ENCODE results near the gene ZNF774. TPM values are rescaled to one million over a fixed set of nuclear protein-coding genes. Genes with fewer than 3 reads are reported as not detected.

The ZNF774 gene
- total and polyA plus RNA-seq, 2 of the 8 experiments (the other 6 are each of a cell fraction or from before 2014, with no cell fraction given) = 0.82 to 2.6 TPM

DNA sequence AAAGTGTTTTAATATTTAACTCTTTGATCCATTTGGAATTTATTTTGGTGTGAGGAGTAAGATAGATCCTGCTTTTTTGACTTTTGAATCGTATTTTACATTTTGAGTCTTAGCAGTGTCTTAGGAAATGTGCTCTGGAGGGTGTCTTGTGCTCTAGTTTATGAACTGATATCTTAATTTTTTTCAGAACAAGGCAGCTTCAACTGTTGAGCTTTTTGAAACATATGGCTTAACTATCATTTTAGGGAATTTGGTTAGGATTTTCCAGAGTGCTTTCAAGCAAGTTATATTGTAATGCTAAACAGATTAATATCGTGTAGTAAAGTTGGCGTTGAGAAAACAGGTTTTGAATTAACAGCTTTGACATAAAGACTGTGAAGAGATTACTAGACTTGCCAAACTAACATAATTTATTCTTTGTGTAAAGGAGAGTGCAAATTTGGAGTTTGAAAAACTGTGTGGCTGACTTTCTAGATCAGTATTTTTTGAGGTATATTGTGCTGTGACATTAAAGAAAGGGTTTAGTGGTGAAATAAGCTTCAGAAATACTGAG is 53.0 kb downstream of the ZNF774 start:
- H3K4me2 ChIP-seq (ENCODE audit: insufficient read depth in 1 of 2, low read depth in 2 of 2, low read length in 2 of 2) = no peak overlapping the region
- H3K18ac ChIP-seq (ENCODE audit: extremely low read depth, low read length) = no peak overlapping the region
- no peak overlapping the region for H2BK20ac ChIP-seq (ENCODE audit: low read length)
- FAIRE-seq = no peak
- 62% methylated on average over 3 of the region's 3 CpGs; no CpG with 5 or more reads in 1 of the 2 experiments for WGBS, 2 experiments (ENCODE audit: extremely low coverage in 1 of 2, insufficient coverage in 1 of 2, insufficient read length in 1 of 2, insufficient replicate concordance in 2 of 2, low coverage in 1 of 2, low lambda C conversion rate in 2 of 2, missing lambda C conversion rate in 1 of 2)
- H4K5ac ChIP-seq (ENCODE audit: insufficient read length, low read depth, low read length) = no peak overlapping the region
- H3K9me3 ChIP-seq (ENCODE audit: insufficient read depth in 2 of 2, low read depth in 1 of 2, low read length in 1 of 2) = peaks cover 0 to 2% of the 10 kb centered on the region in 2 experiments; a peak in 1 of 4 replicates
- H3K4ac ChIP-seq (replicated peaks; ENCODE audit: insufficient read length, low read depth, low read length) = no peak overlapping the region
- no peak overlapping the region for H3K23ac ChIP-seq (ENCODE audit: insufficient read length)
- H3K79me2 ChIP-seq (ENCODE audit: control insufficient read depth in 1 of 2, insufficient read depth in 2 of 2, low read length in 2 of 2) = peaks cover 22 to 93% of the 10 kb centered on the region in 2 experiments
- CTCF ChIA-PET (ENCODE audit: partially characterized antibody) = interaction anchor here (0.6 to 1.2 kb wide), 5 partner anchors 9 to 85 kb away, joined by 3 to 5 read pairs (median 3); no protein-coding TSS in a partner anchor
- H3K4me1 ChIP-seq (replicated peaks in 1 of 4; ENCODE audit: control insufficient read depth in 3 of 4, insufficient read depth in 4 of 4, low read length in 3 of 4) = peaks cover 12 to 25% (median 17%) of the 10 kb centered on the region in 4 experiments
- no peak overlapping the region for H4K8ac ChIP-seq (ENCODE audit: extremely low read depth, insufficient read depth, low read length)
- H3K27ac ChIP-seq (ENCODE audit: low read depth, low read length) = no peak overlapping the region
- no peak overlapping the region for H4K91ac ChIP-seq (replicated peaks; ENCODE audit: insufficient read length, low read length)
- no peak overlapping the region for H3K14ac ChIP-seq (ENCODE audit: insufficient read length)
- TF ChIP-seq CBX5 (IDR thresholded peaks at IDR 0.05; ENCODE audit: low read depth, low read length) (no peak), SIN3A (conservative IDR thresholded peaks at IDR 0.05 in 1 of 2, IDR thresholded peaks at IDR 0.05 in 1 of 2; ENCODE audit: low read depth in 1 of 2, low read length in 2 of 2) (no peak), CHD1 (IDR thresholded peaks at IDR 0.05; ENCODE audit: low read depth, low read length) (no peak), NANOG (IDR thresholded peaks at IDR 0.05; ENCODE audit: insufficient read depth, low read depth, low read length, poor library complexity, severe bottlenecking) (no peak), POLR2A (IDR thresholded peaks at IDR 0.05; ENCODE audit: control extremely low read depth in 1 of 2, low read depth in 2 of 2, low read length in 2 of 2) (no peak), CTCF (IDR thresholded peaks at IDR 0.05; ENCODE audit: control extremely low read depth in 1 of 3, insufficient read depth in 1 of 3, low read depth in 1 of 3, low read length in 3 of 3) (no peak)
- TF ChIP-seq, protein P1, sequence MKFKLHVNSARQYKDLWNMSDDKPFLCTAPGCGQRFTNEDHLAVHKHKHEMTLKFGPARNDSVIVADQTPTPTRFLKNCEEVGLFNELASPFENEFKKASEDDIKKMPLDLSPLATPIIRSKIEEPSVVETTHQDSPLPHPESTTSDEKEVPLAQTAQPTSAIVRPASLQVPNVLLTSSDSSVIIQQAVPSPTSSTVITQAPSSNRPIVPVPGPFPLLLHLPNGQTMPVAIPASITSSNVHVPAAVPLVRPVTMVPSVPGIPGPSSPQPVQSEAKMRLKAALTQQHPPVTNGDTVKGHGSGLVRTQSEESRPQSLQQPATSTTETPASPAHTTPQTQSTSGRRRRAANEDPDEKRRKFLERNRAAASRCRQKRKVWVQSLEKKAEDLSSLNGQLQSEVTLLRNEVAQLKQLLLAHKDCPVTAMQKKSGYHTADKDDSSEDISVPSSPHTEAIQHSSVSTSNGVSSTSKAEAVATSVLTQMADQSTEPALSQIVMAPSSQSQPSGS (IDR thresholded peaks at IDR 0.05; ENCODE audit: low read length) = no peak
- H3K79me1 ChIP-seq (ENCODE audit: low read depth, low read length) = no peaks in the 10 kb centered on the region
- POLR2A ChIA-PET (ENCODE audit: partially characterized antibody) = interaction anchor here (1.0 to 1.3 kb wide), 3 partner anchors 8 to 17 kb away, joined by 3 to 6 read pairs (median 4); partner anchors contain the start of gene IQGAP1
- no peak overlapping the region for H2BK5ac ChIP-seq (ENCODE audit: low read depth, low read length)
- H3K4me3 ChIP-seq (ENCODE audit: extremely low read depth in 1 of 4, insufficient read depth in 2 of 4, low read depth in 3 of 4, low read length in 4 of 4) = no peak overlapping the region
- H2AK5ac ChIP-seq (ENCODE audit: low read depth, low read length) = no peak overlapping the region
- H2BK15ac ChIP-seq (ENCODE audit: low read length) = no peak overlapping the region
- H2BK12ac ChIP-seq (ENCODE audit: low read depth, low read length) = no peak overlapping the region
- H3K9ac ChIP-seq (replicated peaks in 1 of 4; ENCODE audit: extremely low read depth in 1 of 4, low read depth in 3 of 4, low read length in 3 of 4) = no peak overlapping the region
- no peaks in the 10 kb centered on the region for H3K23me2 ChIP-seq (ENCODE audit: low read depth, low read length)
- no peaks in the 10 kb centered on the region for H3K36me3 ChIP-seq (ENCODE audit: control insufficient read depth in 2 of 4, insufficient read depth in 4 of 4, low read length in 3 of 4)
- no peaks in the 10 kb centered on the region for H3K27me3 ChIP-seq (replicated peaks in 1 of 4; ENCODE audit: control insufficient read depth in 3 of 4, extremely low read depth in 1 of 4, insufficient read depth in 3 of 4, low read length in 3 of 4)
- no peaks in the 10 kb centered on the region for H4K20me1 ChIP-seq (replicated peaks in 1 of 2; ENCODE audit: control insufficient read depth in 1 of 2, insufficient read depth in 2 of 2, low read length in 2 of 2)
- H2BK120ac ChIP-seq (replicated peaks; ENCODE audit: low read depth, low read length) = no peak overlapping the region
- no peak overlapping the region for H2AFZ ChIP-seq (ENCODE audit: low read length)
- H3K56ac ChIP-seq (replicated peaks; ENCODE audit: insufficient read length, low read depth, low read length) = no peak overlapping the region
- DNase-seq (ENCODE audit: low read depth in 1 of 2, low spot score in 2 of 2) = no peak

Data from H1 (cell line).